Myocyte (in vitro differentiated cells): Measurements from ENCODE around the gene NDUFS2. TPM values are rescaled to one million over a fixed set of nuclear protein-coding genes. Genes with fewer than 3 reads are reported as not detected.
"Not testable (repeated sequence)": the region's sequence is repeated elsewhere in the genome, so short reads cannot be mapped to it uniquely, and the experiment has no call there.

Experiments used
- DNase-seq: peaks from one replicate; pipeline ENCODE4 v3.0.0-alpha.2; 2012; ENCODE audit warnings: low read depth
- total RNA-seq: library from RNA; depleted of rRNA; stranded (reverse); fragments of >200 nt; gene quantifications from 2 replicates; pipeline ENCODE4 v1.2.3, GENCODE V29; 2014

Gene NDUFS2
- total RNA-seq, 1 donor from 2014 or later: 162 TPM

DNA sequence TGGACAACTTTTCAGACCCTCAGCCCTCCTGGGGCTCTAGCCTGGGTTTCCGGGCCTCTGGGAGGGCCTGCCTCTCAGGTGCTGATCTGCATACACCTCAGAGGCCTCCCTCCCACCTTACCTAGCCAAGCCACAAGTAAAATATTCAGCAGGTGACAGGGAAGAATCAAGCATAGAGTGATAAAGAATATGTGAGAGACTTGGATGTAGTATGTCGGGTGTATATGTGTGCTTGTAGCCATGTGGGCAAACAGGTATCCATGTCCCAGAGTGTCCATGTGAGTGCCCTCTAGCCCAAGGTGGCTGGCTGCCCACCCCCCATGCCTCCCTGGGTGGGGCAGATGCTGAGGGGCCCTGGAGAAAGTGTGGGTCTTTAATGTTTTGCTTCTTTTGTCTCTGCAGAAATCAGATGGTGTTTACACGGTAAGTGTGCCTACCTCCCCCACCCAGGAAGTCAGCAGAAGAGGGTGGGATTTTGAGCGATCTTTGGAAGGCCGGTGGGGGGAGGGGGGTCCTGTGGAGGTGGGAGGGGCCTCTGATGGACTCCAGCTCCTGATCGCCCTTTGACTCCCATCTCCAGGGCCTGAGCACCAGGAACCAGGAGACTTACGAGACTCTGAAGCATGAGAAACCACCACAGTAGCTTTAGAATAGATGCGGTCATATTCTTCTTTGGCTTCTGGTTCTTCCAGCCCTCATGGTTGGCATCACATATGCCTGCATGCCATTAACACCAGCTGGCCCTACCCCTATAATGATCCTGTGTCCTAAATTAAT is 16.3 kb downstream of the NDUFS2 start:
- DNase-seq: no peak

- no peak for DNase-seq
These were observed 17.1 kb downstream of the NDUFS2 start for GRCh38 chr1:161219078-161219892.

GRCh38 chr1:161220002-161220401 is 17.8 kb downstream of the NDUFS2 start:
- no peak for DNase-seq

DNA sequence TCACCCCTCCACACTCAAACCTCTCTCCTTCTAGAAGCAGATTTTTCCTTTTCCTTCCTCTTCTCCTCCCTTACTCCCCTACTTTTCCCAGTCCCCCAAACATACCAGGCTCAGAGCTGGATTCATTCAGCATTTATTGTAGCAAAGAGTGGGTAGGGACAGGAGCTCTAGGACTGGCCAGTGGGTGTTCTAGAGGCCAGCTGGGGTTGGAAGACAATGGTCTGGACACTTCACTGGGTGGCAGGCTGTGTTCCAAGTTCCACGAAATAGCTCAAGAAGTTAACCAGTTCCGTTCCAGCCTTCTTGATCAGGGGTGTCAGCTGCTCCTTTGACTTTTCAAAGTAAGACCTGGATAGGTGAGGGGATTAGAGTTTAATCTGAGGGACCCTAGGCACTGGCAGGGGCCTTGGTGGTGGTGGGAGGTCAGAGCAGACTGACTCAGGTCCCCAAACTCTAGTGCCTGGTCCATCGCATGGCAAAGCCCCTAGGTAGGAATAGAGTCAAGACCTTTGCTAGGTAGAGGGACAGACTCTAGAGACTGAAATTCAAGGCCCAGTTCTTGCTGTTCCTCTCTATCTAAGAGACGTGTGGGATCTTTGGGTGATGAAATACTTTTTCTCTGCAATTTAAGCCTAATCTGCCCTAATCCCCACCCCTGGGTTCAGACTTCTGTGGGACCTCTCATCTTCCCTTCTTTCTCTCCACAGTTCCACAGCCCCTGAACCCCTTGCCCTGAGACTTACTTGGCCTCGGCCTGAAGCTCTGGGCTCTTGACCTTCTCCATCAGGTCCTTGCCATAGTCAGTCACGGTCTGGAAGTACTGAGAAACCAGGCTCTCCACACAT is 20.2 kb downstream of the NDUFS2 start:
- no peak for DNase-seq

DNA sequence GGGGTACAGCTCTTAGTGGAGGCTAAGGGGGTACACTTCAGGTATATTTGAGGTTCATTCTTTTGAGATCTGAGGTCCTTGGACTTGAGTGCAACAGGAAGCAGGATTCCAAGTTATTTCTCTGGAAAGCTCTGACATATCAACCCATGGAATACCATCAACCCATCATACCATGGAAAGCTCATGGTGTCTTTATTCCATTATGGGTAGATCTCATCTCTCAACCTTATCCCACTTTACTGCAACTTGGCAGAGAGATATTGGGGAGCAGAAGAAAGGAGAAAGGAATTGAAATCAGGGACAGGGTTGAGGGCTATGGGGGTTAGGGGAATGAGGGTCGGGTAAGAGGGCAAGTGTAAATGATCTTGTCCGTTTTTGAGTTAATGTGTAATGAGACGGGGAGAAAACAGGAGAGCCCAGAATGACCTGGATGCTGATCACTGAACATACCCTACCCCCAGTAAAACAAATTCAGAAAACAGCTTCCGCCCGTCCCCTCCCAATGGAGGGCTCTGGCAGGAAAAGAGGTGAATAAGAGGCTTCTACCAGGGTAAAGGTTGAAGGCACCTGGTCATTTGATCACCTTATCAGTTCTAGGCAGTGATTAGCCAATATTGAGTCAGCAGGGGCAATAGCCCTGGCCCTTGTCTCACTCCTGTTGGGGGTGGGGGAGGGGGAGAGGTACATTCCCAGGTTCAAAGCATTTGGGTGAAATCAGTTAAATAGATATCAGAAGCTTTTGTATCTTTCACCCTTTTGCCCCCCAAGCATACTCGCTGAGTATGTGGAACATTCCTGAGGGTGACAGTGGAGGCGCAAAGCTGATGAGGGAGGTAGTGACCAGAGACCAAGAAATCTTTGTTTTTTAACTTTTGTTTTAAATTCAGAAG is 21.9 kb downstream of the NDUFS2 start:
- no peak for DNase-seq

DNA sequence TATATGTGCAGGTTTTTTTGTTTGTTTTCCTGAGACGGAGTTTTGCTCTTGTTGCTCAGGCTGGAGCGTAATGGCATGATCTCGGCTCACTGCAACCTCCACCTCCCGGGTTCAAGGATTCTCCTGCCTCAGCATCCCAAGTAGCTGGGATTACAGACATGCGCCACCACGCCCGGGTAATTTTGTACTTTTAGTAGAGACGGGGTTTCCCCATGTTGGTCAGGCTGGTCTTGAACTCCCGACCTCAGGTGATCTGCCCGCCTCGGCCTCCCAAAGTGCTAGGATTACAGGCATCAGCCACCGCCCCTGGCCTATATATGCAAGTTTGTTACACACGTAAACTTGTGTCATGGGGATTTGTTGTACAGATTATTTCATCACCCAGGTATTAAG is 22.5 kb downstream of the NDUFS2 start:
- DNase-seq: not testable (repeated sequence)

DNA sequence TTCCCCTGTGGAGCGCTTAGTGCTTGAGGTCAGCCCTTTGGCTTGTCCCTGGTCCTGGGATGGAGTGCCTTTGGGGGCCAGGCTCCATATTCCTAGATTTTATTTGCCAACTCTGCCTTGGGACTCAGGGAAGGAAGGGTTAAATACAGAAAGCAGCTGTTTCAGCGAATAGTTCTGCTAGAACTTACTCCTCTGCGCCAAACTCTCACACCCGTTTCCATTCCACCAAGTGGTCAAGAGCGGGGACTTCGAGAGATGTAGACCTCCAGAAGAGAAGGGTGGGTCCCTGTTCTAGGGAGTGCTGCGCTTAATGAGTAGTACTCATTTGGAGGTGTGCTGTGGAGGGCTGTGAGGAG is 23.0 kb downstream of the NDUFS2 start:
- no peak for DNase-seq

DNA sequence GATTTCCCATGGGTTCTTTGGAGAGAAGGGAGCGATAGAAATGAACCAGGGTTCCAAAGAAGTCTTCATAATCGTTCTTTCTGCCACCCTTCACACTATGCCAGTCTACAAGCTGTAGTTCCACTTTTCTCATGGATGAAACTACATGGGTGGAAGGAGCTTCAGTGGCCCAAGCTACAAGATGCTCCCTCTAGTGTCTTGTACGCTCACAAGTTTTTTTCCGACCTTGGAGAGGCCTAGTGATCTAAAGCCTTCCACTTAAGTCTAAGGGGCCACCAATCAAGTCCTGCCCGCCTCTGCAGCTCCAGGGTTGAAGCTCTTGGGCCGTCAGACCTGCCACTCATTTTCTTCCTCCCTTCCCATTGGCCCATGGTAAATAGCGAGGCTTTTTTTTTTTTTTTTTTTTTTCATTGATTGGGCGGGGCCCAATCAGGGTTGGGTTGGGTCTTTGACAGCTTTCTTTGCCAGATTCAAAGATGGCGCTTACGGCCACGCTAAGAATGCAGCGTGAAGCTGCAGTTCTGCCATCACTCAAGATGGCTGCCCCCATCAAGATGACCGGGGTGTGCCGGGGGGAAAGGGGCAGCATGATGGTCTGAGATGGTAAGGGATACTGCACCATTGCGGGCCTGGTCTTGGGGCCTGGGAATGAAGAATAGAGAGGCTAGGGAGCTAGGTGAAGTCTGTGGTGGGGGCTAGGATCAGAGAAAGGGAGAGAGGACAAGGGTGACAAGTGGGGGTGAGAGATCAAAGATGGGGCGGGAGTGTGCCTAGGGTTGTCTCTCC is 23.6 kb downstream of the NDUFS2 start, which contains the start of gene TOMM40L:
Gene TOMM40L (plus strand): TSS at position 527 of the 786 bp plus-strand sequence. CDS start 430 bp downstream, outside the sequence.
- peak; percentile 100 for DNase-seq

DNA sequence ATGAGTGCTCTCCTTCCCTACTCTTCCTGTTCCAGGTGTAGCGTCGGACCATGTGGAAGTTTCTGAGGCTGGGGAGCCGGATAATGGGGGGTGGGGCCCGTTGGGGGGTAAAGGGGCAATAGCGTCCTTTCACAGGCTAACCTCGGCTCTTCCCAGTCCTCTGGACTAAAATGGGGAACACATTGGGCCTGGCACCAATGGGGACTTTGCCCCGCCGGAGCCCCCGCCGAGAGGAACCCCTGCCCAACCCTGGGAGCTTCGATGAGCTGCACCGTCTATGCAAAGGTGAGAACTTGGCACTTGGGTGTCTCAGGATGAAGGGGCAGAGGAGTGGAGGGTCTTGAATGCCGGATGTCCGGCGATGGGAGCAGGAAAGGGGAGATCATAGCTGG is 24.1 kb downstream of the NDUFS2 start:
- DNase-seq: no peak

- DNase-seq: no peak
These were observed 24.6 kb downstream of the NDUFS2 start for GRCh38 chr1:161226759-161227158.

GRCh38 chr1:161227196-161227871 is 25.2 kb downstream of the NDUFS2 start:
- DNase-seq: peak; percentile 83

DNA sequence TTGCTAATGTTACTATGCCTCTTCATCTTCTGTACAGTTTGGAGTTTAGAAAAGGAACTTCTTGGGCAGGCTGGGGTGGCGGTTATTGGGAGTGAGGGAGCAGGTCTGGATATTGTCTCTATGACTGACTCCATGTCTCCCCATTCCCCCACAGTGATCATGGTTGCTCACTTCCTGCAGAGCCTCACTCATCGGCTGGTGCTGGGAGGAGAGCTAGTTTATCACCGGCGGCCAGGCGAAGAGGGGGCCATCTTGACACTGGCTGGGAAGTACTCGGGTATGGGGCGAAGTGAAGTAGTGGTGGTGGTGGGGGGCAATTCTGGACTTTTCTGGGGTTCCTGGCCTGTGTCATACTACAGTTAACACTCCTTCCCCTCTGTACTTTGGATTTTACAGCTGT is 25.9 kb downstream of the NDUFS2 start:
- DNase-seq: no peak

DNA sequence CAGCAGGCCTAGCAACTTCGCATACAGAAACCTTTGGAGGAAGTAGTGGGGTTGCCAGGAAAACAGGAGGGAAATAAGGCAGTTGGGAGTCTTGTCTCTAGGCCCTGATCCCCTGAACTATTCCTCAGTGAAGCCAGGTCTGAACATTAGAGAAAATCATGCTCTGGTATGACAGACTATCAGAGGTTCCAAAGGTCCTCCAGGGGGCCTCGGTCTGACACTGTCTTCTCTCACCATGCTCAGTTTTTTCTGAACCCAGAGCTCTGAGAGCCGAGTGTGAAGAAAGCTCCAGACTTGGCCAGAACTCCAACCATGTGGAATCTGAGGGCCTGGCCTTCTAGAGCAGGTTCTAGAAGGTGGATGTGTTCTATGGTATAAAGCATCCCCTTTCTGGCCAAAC is 27.7 kb downstream of the NDUFS2 start:
- DNase-seq: peak; percentile 22

- no peak for DNase-seq
These were observed 28.6 kb downstream of the NDUFS2 start for GRCh38 chr1:161230762-161231161.

DNA sequence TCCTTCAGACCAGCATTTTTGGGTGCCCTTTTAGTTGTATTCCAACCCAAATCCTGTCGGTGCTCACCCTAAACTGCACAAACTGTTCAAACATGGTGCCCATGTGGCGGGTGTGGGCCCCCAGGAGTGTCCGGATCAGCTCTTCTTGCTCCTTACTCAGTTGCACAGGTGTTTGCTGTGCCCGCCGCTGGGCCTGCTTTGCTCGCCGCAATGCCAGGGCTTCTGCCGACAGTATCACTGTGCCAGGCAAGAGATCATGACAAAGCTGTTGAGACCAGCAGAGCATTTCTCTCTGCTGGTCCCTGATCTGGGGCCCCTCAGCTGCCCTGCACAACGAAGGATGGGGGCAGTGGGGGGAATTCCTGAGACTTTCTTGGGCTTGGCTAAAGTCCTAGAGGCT is 30.9 kb downstream of the NDUFS2 start:
- no peak for DNase-seq

DNA sequence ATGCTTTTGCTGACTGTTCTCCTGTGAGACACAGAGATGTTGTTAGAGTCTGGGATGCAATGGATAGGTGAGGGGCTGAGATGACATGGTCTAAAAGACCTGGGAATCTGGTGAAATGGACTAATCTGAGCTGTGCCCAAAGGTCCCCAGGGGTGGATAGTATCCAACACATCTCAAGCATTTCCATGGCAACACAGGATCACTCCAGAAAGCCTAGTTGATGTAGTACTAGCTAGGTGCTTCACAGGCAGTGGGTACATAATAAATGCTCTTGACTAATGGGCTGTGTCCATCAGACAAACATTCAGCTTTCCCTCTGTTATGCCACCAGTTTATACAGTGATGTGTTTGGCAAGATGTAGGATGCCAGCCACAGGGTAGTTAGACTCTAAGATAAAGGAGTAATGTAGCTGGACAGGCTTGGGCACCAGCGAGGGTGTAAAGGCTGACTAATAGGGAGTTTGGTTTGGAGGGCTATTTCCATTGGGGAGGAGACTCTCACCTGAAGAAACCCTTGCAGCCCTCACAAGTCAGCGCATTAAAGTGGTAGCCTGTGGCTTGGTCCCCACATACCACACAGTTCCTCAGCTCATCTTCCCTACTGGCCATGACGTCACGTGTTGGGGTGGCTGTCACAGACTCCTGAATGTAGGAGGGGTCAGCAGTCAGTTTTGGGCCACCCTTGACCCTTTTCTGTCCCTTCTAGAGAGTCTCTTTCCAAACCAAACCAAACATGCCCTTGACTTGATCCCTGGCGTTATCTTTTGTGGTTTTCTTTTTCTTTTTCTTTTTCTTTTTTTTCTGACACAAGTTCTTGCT is 34.0 kb downstream of the NDUFS2 start:
- DNase-seq: no peak

- no peak for DNase-seq
These were observed 35.9 kb downstream of the NDUFS2 start, which contains the start of gene NR1I3 for GRCh38 chr1:161238039-161238473. NR1I3 (minus strand) TSS chr1:161238203; CDS start chr1:161236565, 1,638 bp downstream.

GRCh38 chr1:161241682-161242081 is 39.5 kb downstream of the NDUFS2 start:
- DNase-seq: no peak
